NB4 (cell line): ENCODE data around the gene HOXC10.

Experiments used
- DNase-seq: peaks from one replicate; pipeline ENCODE4 v3.0.0; 2010; ENCODE audit warnings: low read depth
- H3K4me3 ChIP-seq: one replicate; pipeline ENCODE4 v1.5.1; 2011; ENCODE audit warnings: mild to moderate bottlenecking, low read depth, low read length, moderate library complexity
- CTCF ChIP-seq: IDR thresholded peaks from one replicate; pipeline ENCODE4 v1.5.1; 2012; ENCODE audit warnings: low read depth, low read length
- MAX ChIP-seq: IDR thresholded peaks from 2 replicates; pipeline ENCODE4 v1.6.1; 2011; ENCODE audit warnings: low read depth, low read length
- MYC ChIP-seq: IDR thresholded peaks from 2 replicates; pipeline ENCODE4 v1.6.1; 2011; ENCODE audit warnings: low read depth, low read length
- POLR2A ChIP-seq: IDR thresholded peaks from 2 replicates; pipeline ENCODE4 v1.6.1; 2011; ENCODE audit warnings: mild to moderate bottlenecking; ENCODE audit not compliant: insufficient read length; ENCODE audit errors: extremely low read depth

Gene HOXC10

GRCh38 chr12:54000116-54001114 is 15.5 kb downstream of the HOXC10 start, which contains the start of gene HOXC9:
TSS of gene HOXC9 (plus strand) at chr12:54000161. CDS start at chr12:54000189, 28 bp downstream.
- H3K4me3 ChIP-seq, result peak within 1 kb of the TSS; percentile 71
- peak; percentile 56 for DNase-seq
- TF ChIP-seq CTCF (no peak), POLR2A (no peak), MAX (no peak), MYC (no peak)

DNA sequence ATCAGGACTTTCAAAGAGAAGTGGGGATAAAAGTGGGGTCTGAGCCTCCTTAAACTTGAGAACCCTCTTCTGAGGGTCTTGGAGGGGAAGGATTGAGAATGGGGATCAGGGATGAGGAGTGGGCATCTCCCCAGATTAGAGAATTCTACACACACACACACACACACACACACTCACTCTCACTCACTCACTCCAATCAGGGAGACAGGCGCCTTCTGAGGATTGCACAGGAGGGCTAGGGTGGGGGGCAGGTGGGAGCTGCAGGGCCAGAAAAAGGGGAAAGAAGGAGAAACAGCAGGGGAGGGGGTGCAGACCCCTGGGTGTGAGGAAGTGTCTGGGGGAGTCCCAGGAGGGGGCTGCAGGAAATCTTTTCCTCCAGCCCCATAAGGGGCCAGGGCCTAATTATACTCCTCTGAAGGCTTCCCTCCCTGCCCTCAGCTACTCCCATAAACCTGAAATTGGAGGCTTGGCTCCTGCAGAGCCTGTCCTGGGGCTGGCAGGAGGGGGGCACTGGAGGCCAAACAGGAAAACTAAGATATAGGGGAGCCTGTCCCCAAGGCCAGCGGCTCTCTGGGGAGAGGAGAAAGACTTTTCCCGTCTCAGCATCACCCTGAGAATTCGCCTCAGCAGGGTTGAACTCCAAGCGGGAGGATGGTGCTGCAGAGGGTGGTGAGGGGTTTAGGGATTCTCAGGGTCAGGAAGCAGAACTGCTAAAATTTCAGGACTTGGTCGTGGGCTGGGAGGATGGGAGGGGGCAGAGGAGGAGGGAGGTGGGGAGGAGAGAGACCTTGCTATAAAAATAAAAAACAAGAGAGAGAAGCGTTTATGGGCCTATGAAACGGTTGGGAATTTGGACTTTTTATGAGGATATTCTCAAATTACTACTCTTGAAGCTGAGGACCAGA is 16.6 kb downstream of the HOXC10 start:
- no peak for DNase-seq
- H3K4me3 ChIP-seq, result no peak overlapping the region
- TF ChIP-seq POLR2A, result no peak
- no peak for TF ChIP-seq MYC
- TF ChIP-seq MAX, result no peak
- no peak for TF ChIP-seq CTCF

GRCh38 chr12:54002278-54002914 is 17.4 kb downstream of the HOXC10 start:
- no peak for DNase-seq

GRCh38 chr12:54002915-54003389 is 18.0 kb downstream of the HOXC10 start:
- no peak for DNase-seq
- no peak for TF ChIP-seq CTCF
- no peak for TF ChIP-seq MAX
- H3K4me3 ChIP-seq, result no peak overlapping the region

More at GRCh38 chr12:54002278-54002914, 17.4 kb downstream of the HOXC10 start:
- TF ChIP-seq POLR2A (no peak), MYC (no peak), MAX (no peak), CTCF (no peak)
- H3K4me3 ChIP-seq, result no peak overlapping the region

GRCh38 chr12:54003625-54004024 is 18.7 kb downstream of the HOXC10 start:
- no peak for DNase-seq
- no peak for TF ChIP-seq MYC
- H3K4me3 ChIP-seq, result no peak overlapping the region
